Spleen (tissue), 11 donors: ENCODE measurements around the gene ARHGAP19. TPM values are rescaled to one million over a fixed set of nuclear protein-coding genes. Genes with fewer than 3 reads are reported as not detected.

ENCODE experiments used
- DNase-seq: peaks from one replicate; pipeline ENCODE4 v3.0.0-alpha.2; 2020
- H3K27ac ChIP-seq, 8 donors: fragments of 200-600 bp; sonication (generic) in 7 of 8; 1 replicate in 4 of 8; 2 replicates in 4 of 8; pipeline versions ENCODE4 v1.5.0 to v1.8.0; 2016 to 2021; ENCODE audit warnings: inconsistent platforms in 4 of 8, mild to moderate bottlenecking in 4 of 8, moderate library complexity in 1 of 8
- H3K27me3 ChIP-seq, 7 donors: fragments of 200-600 bp; sonication (generic) in 6 of 7; replicated peaks in 1 of 7; 1 replicate in 4 of 7; 2 replicates in 3 of 7; pipeline versions ENCODE4 v1.5.0 to v1.8.0; 2016 to 2021; ENCODE audit warnings: inconsistent platforms in 3 of 7, mild to moderate bottlenecking in 1 of 7
- H3K36me3 ChIP-seq, 6 donors: fragments of 200-600 bp; sonication (generic) in 5 of 6; 1 replicate in 4 of 6; 2 replicates in 2 of 6; pipeline versions ENCODE4 v1.5.0 to v1.8.0; 2016 to 2021; ENCODE audit warnings: inconsistent platforms in 2 of 6
- H3K4me1 ChIP-seq, 6 donors: fragments of 200-600 bp; sonication (generic) in 5 of 6; 1 replicate in 3 of 6; 2 replicates in 3 of 6; pipeline versions ENCODE4 v1.5.0 to v1.8.0; 2016 to 2021; ENCODE audit warnings: inconsistent platforms in 3 of 6
- H3K4me3 ChIP-seq, 8 donors: fragments of 200-600 bp; sonication (generic) in 7 of 8; 1 replicate in 4 of 8; 2 replicates in 4 of 8; pipeline versions ENCODE4 v1.5.0 to v1.8.0; 2016 to 2021; ENCODE audit warnings: inconsistent platforms in 4 of 8, mild to moderate bottlenecking in 4 of 8, moderate library complexity in 2 of 8
- H3K9me3 ChIP-seq, 8 donors: fragments of 200-600 bp; sonication (generic) in 7 of 8; 1 replicate in 4 of 8; 2 replicates in 4 of 8; pipeline versions ENCODE4 v1.5.0 to v1.8.0; 2016 to 2021; ENCODE audit warnings: inconsistent platforms in 4 of 8
- CTCF ChIP-seq, 11 experiments: fragments of 200-600 bp in 7 of 11; fragments of 450-650 bp in 4 of 11; sonication (generic) in 4 of 11; IDR thresholded peaks in 8 of 11; conservative IDR thresholded peaks in 3 of 11; 1 replicate in 7 of 11; 2 replicates in 4 of 11; pipeline versions ENCODE4 v1.4.0 to v1.8.0; 2016 to 2021; ENCODE audit warnings: antibody characterized with exemption in 11 of 11, inconsistent platforms in 4 of 11, mild to moderate bottlenecking in 1 of 11
- POLR2A ChIP-seq, 3 donors: fragments of 450-650 bp; IDR thresholded peaks; one replicate each; pipeline ENCODE4 v1.5.1; 2017; ENCODE audit warnings: antibody characterized with exemption in 3 of 3, mild to moderate bottlenecking in 1 of 3
- POLR2AphosphoS5 ChIP-seq, 3 donors: sonication (generic); formaldehyde crosslinking; IDR thresholded peaks; one replicate each; pipeline ENCODE4 v1.5.1; 2017; ENCODE audit warnings: antibody characterized with exemption in 3 of 3
- WGBS, 5 donors: extraction: QIAGEN DNeasy Blood & Tissue Kit in 3 of 5; methylation state at CpG; one replicate each; pipeline versions ENCODE4 v1.1.5 to v1.1.7; 2013 to 2018; 5-methylcytosine and 5-hydroxymethylcytosine counted together
- intact Hi-C: fragments of 100-400 bp; cut with DNase I; formaldehyde crosslinking; loops from one replicate; pipeline ENCODE4 v1.15.0; 2023; ENCODE audit warnings: low total_unique reads
- polyA plus RNA-seq, 3 donors: library from polyadenylated mRNA; stranded (reverse); fragments of 200-250 nt; gene quantifications; one replicate each; pipeline ENCODE4 v1.2.1, GENCODE V29; 2013
- total RNA-seq, 7 donors: library from RNA; depleted of rRNA in 3 of 7; stranded (reverse); fragments of >200 nt in 3 of 7; fragmentation: NEBNext Ultra II Directional in 4 of 7; extraction: Animal tissue kit (Norgen Biotek cat#: 25700) in 4 of 7; gene quantifications; one replicate each; pipeline versions ENCODE4 v1.1.0 to v1.2.1, GENCODE V29; 2016 to 2021
- donor health status: healthy with polysubstance abuse.
- donor health status: DM: no; HTN: no; CAD: no; lungs with moderate emphysema.
- donor health status: DM: no; HTN: no; CAD: no.
- donor health status: Bipolar disorder and iron deficiency.
- donor health status: healthy.
- donor health status: DM: no; HTN: no; CAD: no.
- donor health status: DM: yes; HTN: yes; CAD: no.

ARHGAP19 gene
- total and polyA plus RNA-seq, 10 donors: 3.1 to 35.3 (median 25.1) TPM

- no peaks in the 10 kb centered on the region for H3K27me3 ChIP-seq
- peak overlapping the region; percentile 94 to 100 (median 98) for H3K27ac ChIP-seq
- TF ChIP-seq POLR2A (IDR thresholded peaks at IDR 0.05): peak in 1 of 3 donors; percentile 35
- peak in 3 of 11 experiments; percentile 6 to 34 (median 15) for TF ChIP-seq CTCF (IDR thresholded peaks at IDR 0.05 in 8 of 11, conservative IDR thresholded peaks at IDR 0.05 in 3 of 11)
- TF ChIP-seq POLR2AphosphoS5 (IDR thresholded peaks at IDR 0.05): peak in 2 of 3 donors; percentile 34 to 45
- peaks cover 0 to 46% (median 8%) of the 10 kb centered on the region in 6 donors for H3K36me3 ChIP-seq
- WGBS, 5 donors: 17 to 27% (median 23%) methylated on average over 18 of the region's 18 CpGs
- peak overlapping the region; percentile 88 to 99 (median 96) for H3K4me3 ChIP-seq
- no peak for DNase-seq
- intact Hi-C loops: no loop called here
- H3K4me1 ChIP-seq: peaks cover 19 to 87% (median 60%) of the 10 kb centered on the region in 6 donors
- no peaks in the 10 kb centered on the region for H3K9me3 ChIP-seq
Measured at GRCh38 chr10:97332591-97333350, 40.3 kb upstream of the ARHGAP19 start.

DNA sequence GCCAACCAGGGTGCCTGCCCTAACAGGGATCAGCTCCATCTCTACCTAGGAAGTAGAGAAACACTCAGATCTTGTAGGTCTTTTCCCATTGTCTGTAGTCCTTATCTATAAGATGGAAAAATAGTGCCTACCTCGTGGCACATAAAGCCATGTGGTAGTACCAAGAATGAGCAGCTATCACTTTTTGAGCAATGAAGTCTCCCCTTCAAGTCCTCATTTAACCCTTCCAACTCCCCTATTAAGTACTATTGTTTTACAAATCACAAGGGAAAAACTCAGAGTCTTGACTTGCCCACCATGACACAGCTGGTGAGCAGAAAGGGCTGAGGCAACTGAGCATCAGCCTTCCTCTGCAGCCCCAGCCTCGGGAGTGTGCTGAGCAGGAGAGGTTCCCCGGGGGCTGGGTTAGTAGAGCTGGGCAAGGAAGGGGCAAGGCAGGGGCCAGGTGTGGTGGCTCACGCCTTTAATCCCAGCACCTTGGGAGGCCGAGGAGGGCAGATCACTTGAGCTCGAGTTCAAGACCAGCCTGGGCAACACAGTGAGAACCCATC, 38.8 kb upstream of the ARHGAP19 start:
- DNase-seq: peak; percentile 77
- H3K27ac ChIP-seq: peak overlapping the region in 6 of 8 donors; percentile 96 to 100 (median 98)
- no peaks in the 10 kb centered on the region for H3K27me3 ChIP-seq
- H3K9me3 ChIP-seq: no peaks in the 10 kb centered on the region
- TF ChIP-seq POLR2AphosphoS5 (IDR thresholded peaks at IDR 0.05): peak in 1 of 3 donors; percentile 11
- no peak for TF ChIP-seq CTCF (IDR thresholded peaks at IDR 0.05 in 8 of 11, conservative IDR thresholded peaks at IDR 0.05 in 3 of 11)
- TF ChIP-seq POLR2A (IDR thresholded peaks at IDR 0.05): no peak
- intact Hi-C loops: no loop called here
- H3K4me3 ChIP-seq: peak overlapping the region in 7 of 8 donors; percentile 88 to 98 (median 96)
- 64 to 75% (median 71%) methylated on average over 6 of the region's 6 CpGs for WGBS, 5 donors
- H3K36me3 ChIP-seq: peaks cover 0 to 53% (median 8%) of the 10 kb centered on the region in 6 donors
- peaks cover 19 to 84% (median 67%) of the 10 kb centered on the region in 6 donors for H3K4me1 ChIP-seq

GRCh38 chr10:97329766-97330165, 37.3 kb upstream of the ARHGAP19 start:
- intact Hi-C loops: no loop called here
- Histone ChIP-seq H3K4me1 (peaks cover 19 to 71% (median 57%) of the 10 kb centered on the region in 6 donors), H3K9me3 (no peaks in the 10 kb centered on the region), H3K27ac (peak overlapping the region in 3 of 8 donors; percentile 30 to 100 (median 40)), H3K27me3 (no peaks in the 10 kb centered on the region), H3K4me3 (peak overlapping the region in 1 of 8 donors; percentile 94), H3K36me3 (peaks cover 0 to 55% (median 8%) of the 10 kb centered on the region in 6 donors)
- DNase-seq: no peak
- 83 to 98% (median 93%) methylated on average over 5 of the region's 5 CpGs for whole genome bisulfite sequencing, 5 donors
- TF ChIP-seq POLR2AphosphoS5 (IDR thresholded peaks at IDR 0.05): no peak
- no peak for TF ChIP-seq POLR2A (IDR thresholded peaks at IDR 0.05)
- no peak for TF ChIP-seq CTCF (IDR thresholded peaks at IDR 0.05 in 8 of 11, conservative IDR thresholded peaks at IDR 0.05 in 3 of 11)
